Loucy (cell line): ENCODE measurements around the gene CFHR3.
A peak's percentile ranks its signal among the peaks of the same experiment; 100 is the strongest.

Source experiments
- H2AFZ ChIP-seq: fragments of 200-600 bp; sonication (generic); 2 replicates; pipeline ENCODE4 v1.6.0; 2016; ENCODE audit warnings: antibody characterized with exemption, mild to moderate bottlenecking, low read length, moderate library complexity
- H3F3A ChIP-seq: fragments of 200-600 bp; 2 replicates; pipeline ENCODE4 v1.6.0; 2016; ENCODE audit warnings: antibody characterized with exemption, low read depth, mild to moderate bottlenecking
- H3K27me3 ChIP-seq: fragments of 200-600 bp; sonication (generic); 2 replicates; pipeline ENCODE4 v1.6.1; 2014; ENCODE audit warnings: low read length, mild to moderate bottlenecking; ENCODE audit not compliant: insufficient read depth, poor library complexity, severe bottlenecking
- H3K36me3 ChIP-seq: fragments of 200-600 bp; sonication (generic); 2 replicates; pipeline ENCODE4 v1.6.1; 2016; ENCODE audit warnings: low read length; ENCODE audit not compliant: insufficient read depth
- H3K4me1 ChIP-seq: fragments of 200-600 bp; sonication (generic); 2 replicates; pipeline ENCODE4 v1.5.1; 2014; ENCODE audit warnings: low read length, mild to moderate bottlenecking; ENCODE audit not compliant: insufficient read depth, poor library complexity, severe bottlenecking
- H3K4me2 ChIP-seq: fragments of 200-600 bp; sonication (generic); 2 replicates; pipeline ENCODE4 v1.6.0; 2014; ENCODE audit warnings: antibody characterized with exemption, low read length, low read depth, mild to moderate bottlenecking; ENCODE audit not compliant: poor library complexity, severe bottlenecking
- H3K4me3 ChIP-seq: fragments of 200-600 bp; sonication (generic); 2 replicates; pipeline ENCODE4 v1.5.1; 2014; ENCODE audit warnings: low read length, mild to moderate bottlenecking, mixed read lengths; ENCODE audit not compliant: poor library complexity, severe bottlenecking
- H3K79me2 ChIP-seq: fragments of 200-600 bp; sonication (generic); 2 replicates; pipeline ENCODE4 v1.6.1; 2014; ENCODE audit warnings: low read length; ENCODE audit not compliant: insufficient read depth
- H3K9ac ChIP-seq: fragments of 200-600 bp; sonication (generic); 2 replicates; pipeline ENCODE4 v1.6.0; 2014; ENCODE audit warnings: mild to moderate bottlenecking, low read depth, low read length, moderate library complexity; ENCODE audit not compliant: poor library complexity, severe bottlenecking
- H3K9me2 ChIP-seq: fragments of 200-600 bp; sonication (generic); replicated peaks from 2 replicates; pipeline ENCODE4 v1.6.1; 2016; ENCODE audit warnings: low read depth, low read length, mixed read lengths
- H3K9me3 ChIP-seq: fragments of 200-600 bp; sonication (generic); 2 replicates; pipeline ENCODE4 v1.6.1; 2014; ENCODE audit warnings: mild to moderate bottlenecking, antibody characterized with exemption, low read length, low read depth; ENCODE audit not compliant: insufficient read depth
- H4K20me1 ChIP-seq: fragments of 200-600 bp; sonication (generic); 2 replicates; pipeline ENCODE4 v1.6.0; 2014; ENCODE audit warnings: antibody characterized with exemption, low read length, mild to moderate bottlenecking; ENCODE audit not compliant: insufficient read depth, poor library complexity, severe bottlenecking
- EZH2phosphoT487 ChIP-seq: fragments of 200-600 bp; IDR thresholded peaks from 2 replicates; pipeline ENCODE4 v1.6.1; 2018; ENCODE audit warnings: antibody characterized with exemption, mild to moderate bottlenecking, moderate library complexity, borderline replicate concordance
- TF ChIP-seq, protein P1 (sequence below): fragments of 200-600 bp; sonication (generic); conservative IDR thresholded peaks from 2 replicates; pipeline ENCODE4 v1.5.1; 2014; ENCODE audit warnings: mild to moderate bottlenecking, antibody characterized with exemption, low read length

The CFHR3 gene

DNA sequence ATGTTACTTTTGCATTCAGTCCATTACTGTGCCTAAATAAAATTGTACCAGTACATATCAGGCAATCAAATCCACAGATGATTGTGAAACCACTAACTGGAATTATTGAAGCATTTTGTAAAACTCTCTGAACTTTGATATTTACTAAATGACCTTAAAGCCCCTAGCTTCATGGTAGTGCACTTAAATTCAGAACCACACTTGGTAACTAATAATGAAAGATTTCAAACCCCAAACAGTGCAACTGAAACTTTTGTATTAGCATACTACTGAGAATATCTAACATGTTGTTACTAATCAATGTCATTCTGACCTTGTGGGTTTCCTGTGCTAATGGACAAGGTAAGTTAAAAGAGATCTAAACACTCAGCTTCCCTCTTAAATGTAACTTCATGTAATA, at the start of gene CFHR3:
TSS of gene CFHR3 (plus strand) at position 238 of the 400 bp plus-strand sequence. CDS start at position 285, 47 bp downstream.
- H3K9ac ChIP-seq = no peak within 1 kb of the TSS
- H4K20me1 ChIP-seq = no peaks in the 10 kb centered on the region
- H3K9me2 ChIP-seq = no peaks in the 10 kb centered on the region
- H3K4me1 ChIP-seq = no peaks in the 10 kb centered on the region
- no peaks in the 10 kb centered on the region for H3K27me3 ChIP-seq
- no peak within 1 kb of the TSS for H3K4me3 ChIP-seq
- no peak within 1 kb of the TSS for H3K4me2 ChIP-seq
- no peak within 1 kb of the TSS for H2AFZ ChIP-seq
- TF ChIP-seq, protein P1, sequence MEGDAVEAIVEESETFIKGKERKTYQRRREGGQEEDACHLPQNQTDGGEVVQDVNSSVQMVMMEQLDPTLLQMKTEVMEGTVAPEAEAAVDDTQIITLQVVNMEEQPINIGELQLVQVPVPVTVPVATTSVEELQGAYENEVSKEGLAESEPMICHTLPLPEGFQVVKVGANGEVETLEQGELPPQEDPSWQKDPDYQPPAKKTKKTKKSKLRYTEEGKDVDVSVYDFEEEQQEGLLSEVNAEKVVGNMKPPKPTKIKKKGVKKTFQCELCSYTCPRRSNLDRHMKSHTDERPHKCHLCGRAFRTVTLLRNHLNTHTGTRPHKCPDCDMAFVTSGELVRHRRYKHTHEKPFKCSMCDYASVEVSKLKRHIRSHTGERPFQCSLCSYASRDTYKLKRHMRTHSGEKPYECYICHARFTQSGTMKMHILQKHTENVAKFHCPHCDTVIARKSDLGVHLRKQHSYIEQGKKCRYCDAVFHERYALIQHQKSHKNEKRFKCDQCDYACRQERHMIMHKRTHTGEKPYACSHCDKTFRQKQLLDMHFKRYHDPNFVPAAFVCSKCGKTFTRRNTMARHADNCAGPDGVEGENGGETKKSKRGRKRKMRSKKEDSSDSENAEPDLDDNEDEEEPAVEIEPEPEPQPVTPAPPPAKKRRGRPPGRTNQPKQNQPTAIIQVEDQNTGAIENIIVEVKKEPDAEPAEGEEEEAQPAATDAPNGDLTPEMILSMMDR = no peak
- no peak for TF ChIP-seq EZH2phosphoT487
- no peaks in the 10 kb centered on the region for H3K79me2 ChIP-seq
- H3K36me3 ChIP-seq = no peaks in the 10 kb centered on the region
- H3K9me3 ChIP-seq = no peaks in the 10 kb centered on the region
- H3F3A ChIP-seq = no peaks in the 10 kb centered on the region

DNA sequence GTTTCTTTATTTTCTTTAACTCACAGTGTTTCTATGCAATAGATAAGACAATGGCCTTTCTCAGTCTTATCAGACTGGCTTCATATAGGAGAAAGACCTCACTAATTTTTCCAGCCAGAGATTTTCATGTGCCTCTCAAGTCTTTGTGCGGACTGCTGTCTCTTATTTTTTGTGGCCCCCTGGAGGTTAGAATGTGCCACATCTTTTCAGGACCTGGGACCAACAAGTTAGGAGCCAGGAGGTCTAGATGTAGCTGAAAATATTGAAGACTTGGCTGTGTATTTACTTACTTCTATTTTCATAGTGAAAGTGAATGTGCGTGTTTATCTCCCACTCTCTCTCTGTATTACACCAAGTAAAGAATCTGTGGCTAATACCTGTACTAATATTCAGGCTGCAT, 42.1 kb upstream of the CFHR3 start:
- no peak overlapping the region for H3K4me3 ChIP-seq
- H3K79me2 ChIP-seq = no peaks in the 10 kb centered on the region
- no peaks in the 10 kb centered on the region for H3F3A ChIP-seq
- H3K9ac ChIP-seq = no peak overlapping the region
- no peaks in the 10 kb centered on the region for H3K27me3 ChIP-seq
- no peaks in the 10 kb centered on the region for H3K4me1 ChIP-seq
- H3K4me2 ChIP-seq = no peak overlapping the region
- H3K9me3 ChIP-seq = no peaks in the 10 kb centered on the region
- H3K9me2 ChIP-seq = no peaks in the 10 kb centered on the region
- no peaks in the 10 kb centered on the region for H3K36me3 ChIP-seq
- no peaks in the 10 kb centered on the region for H4K20me1 ChIP-seq
- TF ChIP-seq, protein P1 = peak; percentile 37
- TF ChIP-seq EZH2phosphoT487 = no peak
- H2AFZ ChIP-seq = no peak overlapping the region

DNA sequence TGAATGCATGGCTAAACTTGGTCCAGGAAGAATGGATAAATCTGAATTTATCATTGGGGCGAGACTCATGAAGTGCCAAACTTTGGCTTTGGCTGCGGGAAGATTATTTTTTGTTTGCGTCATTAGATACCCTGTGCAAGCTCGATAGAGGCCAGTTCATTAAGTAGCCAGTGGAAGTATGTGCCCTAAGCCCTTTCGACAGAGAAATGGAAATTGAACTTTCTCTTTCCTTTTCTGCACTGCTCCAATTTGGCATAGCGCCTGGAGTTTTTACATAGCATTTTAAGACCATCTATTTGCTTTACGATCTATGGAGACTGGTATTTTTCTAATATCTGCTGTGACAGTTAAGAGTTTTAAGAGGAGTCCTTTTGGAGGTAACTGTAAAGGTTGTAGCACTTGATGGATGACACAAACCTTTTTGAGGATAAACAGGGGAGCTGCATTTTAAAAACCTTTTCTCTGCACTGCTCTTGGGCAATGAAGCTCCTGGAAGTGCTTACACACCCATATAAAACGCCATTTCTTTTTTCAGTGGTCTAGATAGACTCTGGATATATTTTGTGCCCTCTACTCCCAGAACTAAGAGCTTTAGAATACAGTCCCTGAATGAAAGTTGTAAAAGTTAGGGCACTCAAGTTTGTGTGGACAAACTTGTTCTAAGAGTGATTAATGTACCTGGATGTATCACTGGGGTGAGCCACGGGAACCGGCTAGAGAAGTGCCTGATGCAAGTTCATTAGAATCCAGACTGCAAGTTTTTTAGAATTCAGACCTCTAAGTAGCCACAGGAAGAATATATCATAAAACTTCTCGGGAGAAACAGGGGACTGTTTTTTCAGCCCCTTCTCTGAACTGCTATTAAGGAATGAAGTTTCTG, 41.3 kb upstream of the CFHR3 start:
- Histone ChIP-seq H3F3A (no peaks in the 10 kb centered on the region), H4K20me1 (no peaks in the 10 kb centered on the region), H3K79me2 (no peaks in the 10 kb centered on the region), H3K9ac (no peak overlapping the region), H3K27me3 (no peaks in the 10 kb centered on the region), H3K9me2 (no peaks in the 10 kb centered on the region), H3K4me1 (no peaks in the 10 kb centered on the region), H2AFZ (no peak overlapping the region), H3K36me3 (no peaks in the 10 kb centered on the region), H3K4me3 (no peak overlapping the region), H3K9me3 (0 out of 2 replicates have a peak, but pooled peaks cover 3% of the 10 kb centered on the region), H3K4me2 (no peak overlapping the region)
- TF ChIP-seq, protein P1 = no peak
- no peak for TF ChIP-seq EZH2phosphoT487
